K562 (cell line): ENCODE measurements around the gene RORC. TPM values are rescaled to one million over a fixed set of nuclear protein-coding genes. Genes with fewer than 3 reads are reported as not detected.

Source experiments
- ATAC-seq: fragments of 200-7000 bp; cut with Tn5 transposase; 3 replicates; pipeline ENCODE4 v1.9.1; 2020; ENCODE audit warnings: moderate library complexity
- BruUV-seq: library from RNA; stranded (reverse); fragments of 400-500 nt; replicated peaks from 2 replicates; lab custom pipeline; 2021; lab: Mats Ljungman, UMichigan
- CTCF ChIA-PET: fragments of 300-600 bp; formaldehyde crosslinking; extraction: SDS; loops from one replicate; lab custom pipeline; 2021; ENCODE audit warnings: low intra/inter-chr PET ratio; lab: Yijun Ruan, JAX
- POLR2A ChIA-PET: fragments of 300-600, 350-650 bp; sonication (Branson Sonifier 250); formaldehyde crosslinking; extraction: SDS; loops from one replicate; lab custom pipeline; 2021; ENCODE audit warnings: antibody characterized with exemption, inconsistent platforms; lab: Yijun Ruan, JAX
- DNase-seq, 4 experiments: peaks; one replicate each; pipeline versions ENCODE4 v3.0.0 to v3.0.0-alpha.2; 2011 to 2018; ENCODE audit warnings: low spot score in 3 of 4, mixed read lengths in 3 of 4; ENCODE audit errors: extremely low read depth in 1 of 4
- FAIRE-seq: peaks from 2 replicates; lab custom pipeline; 2011; peaks lifted over from hg19 to GRCh38; lab: Jason Lieb, UNC
- H2AFZ ChIP-seq: 2 replicates; pipeline ENCODE4 v1.6.0; 2011; ENCODE audit warnings: low read depth, low read length, control low read depth, inconsistent platforms
- H3K27ac ChIP-seq: fragments of 200-600 bp; 3 replicates; pipeline ENCODE4 v1.8.0; 2011; ENCODE audit warnings: low read depth, mild to moderate bottlenecking, control low read depth, inconsistent platforms, low read length, moderate library complexity, mixed read lengths; ENCODE audit errors: extremely low read depth
- H3K27me3 ChIP-seq, 2 experiments: fragments of 300-600 bp in 1 of 2; 2 replicates in 1 of 2; 3 replicates in 1 of 2; pipeline versions ENCODE4 v1.6.0 to v1.8.0; 2011; ENCODE audit warnings: inconsistent platforms in 2 of 2, low read length in 2 of 2, mild to moderate bottlenecking in 1 of 2, mixed read lengths in 1 of 2, moderate library complexity in 1 of 2; ENCODE audit not compliant: control insufficient read depth in 2 of 2, insufficient read depth in 2 of 2
- H3K36me3 ChIP-seq: fragments of 300-600 bp; 3 replicates; pipeline ENCODE4 v1.8.0; 2011; ENCODE audit warnings: mild to moderate bottlenecking, low read length, inconsistent platforms; ENCODE audit not compliant: control insufficient read depth, insufficient read depth
- H3K4me1 ChIP-seq, 2 experiments: fragments of 200-600 bp in 1 of 2; replicated peaks in 1 of 2; 2 replicates in 1 of 2; 3 replicates in 1 of 2; pipeline versions ENCODE4 v1.5.1 to v1.8.0; 2011; ENCODE audit warnings: inconsistent platforms in 2 of 2, low read length in 2 of 2, mild to moderate bottlenecking in 1 of 2, mixed read lengths in 1 of 2, moderate library complexity in 1 of 2; ENCODE audit not compliant: control insufficient read depth in 2 of 2, insufficient read depth in 2 of 2
- H3K4me2 ChIP-seq: 2 replicates; pipeline ENCODE4 v1.6.1; 2011; ENCODE audit warnings: low read length, control low read depth, inconsistent platforms, mixed read lengths; ENCODE audit not compliant: insufficient read depth
- H3K4me3 ChIP-seq: fragments of 200-600 bp; sonication (generic), shearing (Covaris generic); 2 replicates; pipeline ENCODE4 v1.5.1; 2016; ENCODE audit warnings: control low read depth, inconsistent platforms
- H3K79me2 ChIP-seq: fragments of 200-600 bp; 3 replicates; pipeline ENCODE4 v1.8.0; 2011; ENCODE audit warnings: low read length, inconsistent platforms; ENCODE audit not compliant: control insufficient read depth, insufficient read depth
- H3K9ac ChIP-seq, 2 experiments: 2 replicates each; pipeline versions ENCODE4 v1.6.0 to v1.6.1; 2011; ENCODE audit warnings: low read depth in 2 of 2, low read length in 2 of 2, control low read depth in 1 of 2, inconsistent platforms in 1 of 2, mild to moderate bottlenecking in 1 of 2, mixed read lengths in 1 of 2; ENCODE audit not compliant: insufficient read depth in 1 of 2
- H3K9me1 ChIP-seq: one replicate; pipeline ENCODE4 v1.6.0; 2011; ENCODE audit warnings: inconsistent platforms, mild to moderate bottlenecking, low read length, moderate library complexity; ENCODE audit not compliant: control insufficient read depth, insufficient read depth
- H3K9me3 ChIP-seq: replicated peaks from 2 replicates; pipeline ENCODE4 v1.5.1; 2011; ENCODE audit warnings: low read depth, low read length, inconsistent platforms; ENCODE audit not compliant: control insufficient read depth, insufficient read depth
- H4K20me1 ChIP-seq: replicated peaks from 2 replicates; pipeline ENCODE4 v1.6.1; 2011; ENCODE audit warnings: low read length, inconsistent platforms, mixed read lengths; ENCODE audit not compliant: control insufficient read depth, insufficient read depth
- CCNT2 ChIP-seq: IDR thresholded peaks from 2 replicates; pipeline ENCODE4 v1.6.1; 2011; ENCODE audit warnings: borderline replicate concordance, low read depth, mild to moderate bottlenecking, moderate library complexity, mixed read lengths, low read length; ENCODE audit not compliant: insufficient read length; ENCODE audit errors: extremely low read depth
- CHCHD3 ChIP-seq: fragments of 250-450 bp; sonication (Bioruptor Pico); IDR thresholded peaks from 2 replicates; pipeline ENCODE4 v2.1.2; 2022; ENCODE audit warnings: mild to moderate bottlenecking
- DPF2 ChIP-seq: fragments of 450-650 bp; IDR thresholded peaks from 2 replicates; pipeline ENCODE4 v1.6.1; 2016
- HDAC1 ChIP-seq, 2 experiments: fragments of 450-650 bp; IDR thresholded peaks; 2 replicates each; pipeline ENCODE4 v1.6.1; 2016 to 2017; ENCODE audit warnings: inconsistent platforms in 1 of 2, mild to moderate bottlenecking in 1 of 2, moderate library complexity in 1 of 2
- KDM1A ChIP-seq, 2 experiments: fragments of 450-650 bp; IDR thresholded peaks; 2 replicates each; pipeline ENCODE4 v1.6.1; 2016; ENCODE audit warnings: mild to moderate bottlenecking in 2 of 2
- MTF1 ChIP-seq: fragments of 250-450 bp; sonication (Bioruptor Pico); IDR thresholded peaks from 2 replicates; pipeline ENCODE4 v1.9.0; 2021; ENCODE audit warnings: moderate library complexity, mild to moderate bottlenecking, inconsistent platforms, borderline replicate concordance
- NONO ChIP-seq, 2 experiments: fragments of 200-400 bp in 1 of 2; fragments of 450-650 bp in 1 of 2; formaldehyde crosslinking in 1 of 2; IDR thresholded peaks; 2 replicates each; pipeline ENCODE4 v1.6.1; 2017; ENCODE audit warnings: low read depth in 2 of 2, mild to moderate bottlenecking in 2 of 2, moderate library complexity in 2 of 2, low read length in 1 of 2
- PRDM10 ChIP-seq: fragments of 450-650 bp; IDR thresholded peaks from 2 replicates; pipeline ENCODE4 v1.6.1; 2018; ENCODE audit not compliant: partially characterized antibody
- RCOR1 ChIP-seq, 2 experiments: IDR thresholded peaks; 2 replicates each; pipeline ENCODE4 v1.6.1; 2012; ENCODE audit warnings: low read depth in 2 of 2, low read length in 2 of 2, borderline replicate concordance in 1 of 2, improper control_type of control experiment in 1 of 2
- SIRT6 ChIP-seq: IDR thresholded peaks from one replicate; pipeline ENCODE4 v1.6.1; 2012; ENCODE audit warnings: low read depth, mild to moderate bottlenecking, control low read depth, inconsistent platforms, low read length, moderate library complexity
- TFAM ChIP-seq: fragments of 250-450 bp; sonication (Bioruptor Pico); conservative IDR thresholded peaks from 2 replicates; pipeline ENCODE4 v1.5.0; 2021; ENCODE audit warnings: mild to moderate bottlenecking, moderate library complexity
- ZFPM2 ChIP-seq: fragments of 250-450 bp; sonication (Bioruptor Pico); IDR thresholded peaks from 2 replicates; pipeline ENCODE4 v1.5.1; 2022; ENCODE audit warnings: mild to moderate bottlenecking
- ZNF134 ChIP-seq: fragments of 250-450 bp; sonication (Bioruptor Pico); conservative IDR thresholded peaks from 2 replicates; pipeline ENCODE4 v1.4.0; 2020
- ZNF232 ChIP-seq: sonication (generic); formaldehyde crosslinking; IDR thresholded peaks from 2 replicates; pipeline ENCODE4 v1.8.0; 2022; ENCODE audit warnings: mild to moderate bottlenecking, missing genetic modification reagents
- WGBS: fragments of 100-300 bp; shearing (Covaris generic); methylation state at CpG from one replicate; pipeline ENCODE4 v1.1.6; 2016; ENCODE audit warnings: low coverage, mixed read lengths; ENCODE audit not compliant: insufficient coverage; ENCODE audit errors: missing lambda C conversion rate; 5-methylcytosine and 5-hydroxymethylcytosine counted together
- in situ Hi-C: fragments of 300-500 bp; cut with MboI; formaldehyde crosslinking; loops from 4 replicates; pipeline ENCODE4 v1.15.0; 2018; ENCODE audit warnings: inconsistent platforms, mixed read lengths
- intact Hi-C: fragments of 100-400 bp; cut with micrococcal nuclease; formaldehyde crosslinking; loops from 2 replicates; pipeline ENCODE4 v1.14.2; 2022
- polyA plus RNA-seq, 8 experiments: library from polyadenylated mRNA; depleted of rRNA in 4 of 8; stranded (reverse) in 5 of 8; unstranded in 3 of 8; fragments of >200 nt; fragmentation: Nextera tagmentation in 2 of 8; fragmentation: Illumina TruSeq in 1 of 8; extraction: Ambion mirVana in 2 of 8; extraction: Trizol in 1 of 8; gene quantifications; 2 replicates each; pipeline versions ENCODE4 v1.2.1 to v1.2.3, GENCODE V29; 2011 to 2014; ENCODE audit warnings: inconsistent platforms in 1 of 8, missing spikeins in 1 of 8
- total RNA-seq, 7 experiments: library from RNA; depleted of rRNA in 6 of 7; stranded (reverse); fragments of >200 nt in 6 of 7; fragmentation: Illumina TruSeq in 2 of 7; extraction: Trizol in 2 of 7; gene quantifications; 2 replicates each; pipeline versions ENCODE4 v1.2.1 to v1.2.3, GENCODE V29; 2011 to 2021; ENCODE audit warnings: low replicate concordance in 1 of 7

RORC gene
- total and polyA plus RNA-seq, 9 of the 15 experiments (the other 6 are each of a cell fraction or from before 2014, with no cell fraction given): not detected

- 7% methylated on average over 10 of the region's 11 CpGs for whole genome bisulfite sequencing
- no peak for FAIRE-seq
These were observed 16.4 kb upstream of the RORC start for GRCh38 chr1:151847867-151848596.

More at GRCh38 chr1:151847867-151848596, 16.4 kb upstream of the RORC start:
- Histone ChIP-seq H3K9ac (peak overlapping the region in 1 of 2 experiments; percentile 18; a peak in 1 of 4 replicates), H3K9me3 (no peaks in the 10 kb centered on the region), H3K4me1 (peaks cover 5 to 9% of the 10 kb centered on the region in 2 experiments; a peak in 3 of 5 replicates), H3K4me3 (no peak overlapping the region), H3K27me3 (peaks cover 34 to 56% of the 10 kb centered on the region in 2 experiments), H3K27ac (no peak overlapping the region), H4K20me1 (0 out of 2 replicates have a peak, but pooled peaks cover 3% of the 10 kb centered on the region), H3K4me2 (no peak overlapping the region), H3K9me1 (peaks cover 4% of the 10 kb centered on the region), H2AFZ (no peak overlapping the region), H3K36me3 (no peaks in the 10 kb centered on the region), H3K79me2 (no peaks in the 10 kb centered on the region)
- DNase-seq (no peak), ATAC-seq (no peak)
- in situ Hi-C loops: no loop called here
- ChIA-PET CTCF (no interaction called here), POLR2A (interaction anchor here (0.9 kb wide), 1 partner anchor 9 kb away, joined by 5 read pairs; no protein-coding TSS in a partner anchor)
- no TSS peak for BruUV-seq
- intact Hi-C loops: no loop called here
- TF ChIP-seq KDM1A (IDR thresholded peaks at IDR 0.05) (no peak), PRDM10 (no peak), SIRT6 (no peak), TFAM (no peak), NONO (IDR thresholded peaks at IDR 0.05; ENCODE audit: low read depth in 2 of 2, low read length in 1 of 2) (no peak), CHCHD3 (no peak), ZNF134 (CRISPR knock-in tag) (no peak), DPF2 (no peak), ZNF232 (CRISPR knock-in tag) (no peak), ZFPM2 (CRISPR knock-in tag) (no peak), MTF1 (CRISPR knock-in tag) (no peak), HDAC1 (IDR thresholded peaks at IDR 0.05) (no peak), CCNT2 (no peak), RCOR1 (IDR thresholded peaks at IDR 0.05; ENCODE audit: borderline replicate concordance in 1 of 2, low read depth in 2 of 2, low read length in 2 of 2) (no peak)
